Retinal pigment epithelial cell (primary cell): ENCODE results near the gene PRKCSH.
"Not testable (repeated sequence)": the region's sequence is repeated elsewhere in the genome, so short reads cannot be mapped to it uniquely, and the experiment has no call there.

Source experiments
- DNase-seq: peaks from one replicate; pipeline ENCODE4 v3.0.0-alpha.2; 2010; ENCODE audit warnings: low read depth
- H3K4me3 ChIP-seq: 2 replicates; pipeline ENCODE4 v1.5.1; 2011; ENCODE audit warnings: mild to moderate bottlenecking, low read length, control low read depth, moderate library complexity
- CTCF ChIP-seq: conservative IDR thresholded peaks from 2 replicates; pipeline ENCODE4 v1.5.1; 2011; ENCODE audit warnings: low read depth, low read length, control low read depth, inconsistent platforms

The PRKCSH gene

GRCh38 chr19:11460207-11460606 is 24.8 kb downstream of the PRKCSH start:
- DNase-seq = no peak
- no peak overlapping the region for H3K4me3 ChIP-seq
- TF ChIP-seq CTCF = peak; percentile 41

GRCh38 chr19:11461453-11461852 is 26.0 kb downstream of the PRKCSH start:
- no peak overlapping the region for H3K4me3 ChIP-seq
- no peak for DNase-seq
- no peak for TF ChIP-seq CTCF

GRCh38 chr19:11463391-11463790 is 28.0 kb downstream of the PRKCSH start:
- no peak for TF ChIP-seq CTCF
- DNase-seq = no peak
- H3K4me3 ChIP-seq = no peak overlapping the region

- no peak for DNase-seq
- TF ChIP-seq CTCF = no peak
- no peak overlapping the region for H3K4me3 ChIP-seq
Observed at GRCh38 chr19:11464333-11465265, 29.2 kb downstream of the PRKCSH start.

- TF ChIP-seq CTCF = no peak
- DNase-seq = no peak
- no peak overlapping the region for H3K4me3 ChIP-seq
Observed at GRCh38 chr19:11465600-11465999, 30.2 kb downstream of the PRKCSH start.

- not testable (repeated sequence) for DNase-seq, H3K4me3 ChIP-seq
Observed at GRCh38 chr19:11468266-11468845, 32.9 kb downstream of the PRKCSH start.

- no peak for TF ChIP-seq CTCF
- DNase-seq = no peak
Observed at GRCh38 chr19:11473725-11474124, 38.3 kb downstream of the PRKCSH start.

GRCh38 chr19:11475343-11475742 is 39.9 kb downstream of the PRKCSH start:
- not testable (repeated sequence) for DNase-seq

More at GRCh38 chr19:11473725-11474124, 38.3 kb downstream of the PRKCSH start:
- no peak overlapping the region for H3K4me3 ChIP-seq

More at GRCh38 chr19:11475343-11475742, 39.9 kb downstream of the PRKCSH start:
- not testable (repeated sequence) for H3K4me3 ChIP-seq
